Uterus (tissue), 4 donors: Measurements from ENCODE around the gene PCYOX1L. TPM values are rescaled to one million over a fixed set of nuclear protein-coding genes. Genes with fewer than 3 reads are reported as not detected.
"Not testable (repeated sequence)": the region's sequence is repeated elsewhere in the genome, so short reads cannot be mapped to it uniquely, and the experiment has no call there.

Experiments used
- DNase-seq, 2 donors: peaks; one replicate each; pipeline ENCODE4 v3.0.0-alpha.2; 2019 to 2020
- H3K27ac ChIP-seq, 2 donors: fragments of 200-600 bp; sonication (generic); 1 replicate in 1 of 2; 2 replicates in 1 of 2; pipeline ENCODE4 v1.5.1; 2016 to 2018
- H3K27me3 ChIP-seq, 2 donors: fragments of 200-600 bp; sonication (generic); one replicate each; pipeline ENCODE4 v1.5.1; 2018 to 2019; ENCODE audit warnings: control low read depth in 1 of 2
- H3K36me3 ChIP-seq, 2 donors: fragments of 200-600 bp; sonication (generic); one replicate each; pipeline ENCODE4 v1.5.1; 2019; ENCODE audit warnings: control low read depth in 1 of 2
- H3K4me1 ChIP-seq, 2 donors: fragments of 200-600 bp; sonication (generic); one replicate each; pipeline ENCODE4 v1.5.1; 2018 to 2019; ENCODE audit warnings: control low read depth in 1 of 2
- H3K4me3 ChIP-seq, 2 donors: fragments of 200-600 bp; sonication (generic); 1 replicate in 1 of 2; 2 replicates in 1 of 2; pipeline ENCODE4 v1.5.1; 2018 to 2019; ENCODE audit warnings: mild to moderate bottlenecking in 1 of 2
- H3K9me3 ChIP-seq, 2 donors: fragments of 200-600 bp; sonication (generic); one replicate each; pipeline ENCODE4 v1.5.1; 2019; ENCODE audit warnings: control low read depth in 1 of 2
- POLR2A ChIP-seq, 2 donors: fragments of 450-650 bp; IDR thresholded peaks; one replicate each; pipeline ENCODE4 v1.6.1; 2016; ENCODE audit warnings: antibody characterized with exemption in 2 of 2, mild to moderate bottlenecking in 1 of 2, moderate library complexity in 1 of 2
- intact Hi-C: fragments of 100-400 bp; cut with DNase I; formaldehyde crosslinking; loops from one replicate; pipeline ENCODE4 v1.15.1; 2023; ENCODE audit warnings: low total_unique reads
- total RNA-seq, 4 donors: library from RNA; depleted of rRNA in 3 of 4; stranded (reverse); fragments of >200 nt in 3 of 4; gene quantifications; one replicate each; pipeline versions ENCODE4 v1.1.0 to v1.2.4, GENCODE V29; 2014 to 2023
- TF ChIP-seq, protein P1 (sequence below), 4 experiments: fragments of 200-600 bp in 2 of 4; fragments of 450-650 bp in 2 of 4; sonication (generic) in 2 of 4; IDR thresholded peaks; one replicate each; pipeline ENCODE4 v1.5.1; 2016 to 2019; ENCODE audit warnings: antibody characterized with exemption in 4 of 4, mild to moderate bottlenecking in 2 of 4, moderate library complexity in 1 of 4
- donor health status: DM: yes; HTN: yes; CAD: no.

Gene PCYOX1L
- total RNA-seq, 4 donors from 2014 or later, result 0.59 to 8.6 (median 5.9) TPM

DNA sequence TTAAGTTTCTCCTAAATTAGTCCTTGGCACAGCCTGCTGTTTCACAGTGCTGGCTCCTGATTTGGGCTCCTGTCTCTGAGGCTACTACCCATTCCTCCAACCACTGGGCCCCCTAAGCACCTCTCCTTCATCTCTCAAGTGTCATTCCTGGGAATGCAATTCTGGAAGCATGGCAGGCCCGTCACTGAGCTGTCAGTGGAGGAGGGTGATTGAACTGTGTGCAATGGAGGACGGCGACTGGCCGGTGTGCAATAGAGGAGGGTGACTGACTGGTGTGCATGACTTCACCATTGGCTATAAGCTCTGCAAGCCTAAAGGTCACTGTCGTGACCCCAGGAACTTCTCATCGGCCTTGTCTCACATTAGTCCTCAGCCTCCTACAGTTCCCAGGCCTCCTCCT, 33.7 kb downstream of the PCYOX1L start:
- no peaks in the 10 kb centered on the region for H3K36me3 ChIP-seq
- H3K9me3 ChIP-seq, result no peaks in the 10 kb centered on the region
- H3K4me1 ChIP-seq, result peaks cover 18 to 19% of the 10 kb centered on the region in 2 donors
- no peak for DNase-seq
- TF ChIP-seq, protein P1, sequence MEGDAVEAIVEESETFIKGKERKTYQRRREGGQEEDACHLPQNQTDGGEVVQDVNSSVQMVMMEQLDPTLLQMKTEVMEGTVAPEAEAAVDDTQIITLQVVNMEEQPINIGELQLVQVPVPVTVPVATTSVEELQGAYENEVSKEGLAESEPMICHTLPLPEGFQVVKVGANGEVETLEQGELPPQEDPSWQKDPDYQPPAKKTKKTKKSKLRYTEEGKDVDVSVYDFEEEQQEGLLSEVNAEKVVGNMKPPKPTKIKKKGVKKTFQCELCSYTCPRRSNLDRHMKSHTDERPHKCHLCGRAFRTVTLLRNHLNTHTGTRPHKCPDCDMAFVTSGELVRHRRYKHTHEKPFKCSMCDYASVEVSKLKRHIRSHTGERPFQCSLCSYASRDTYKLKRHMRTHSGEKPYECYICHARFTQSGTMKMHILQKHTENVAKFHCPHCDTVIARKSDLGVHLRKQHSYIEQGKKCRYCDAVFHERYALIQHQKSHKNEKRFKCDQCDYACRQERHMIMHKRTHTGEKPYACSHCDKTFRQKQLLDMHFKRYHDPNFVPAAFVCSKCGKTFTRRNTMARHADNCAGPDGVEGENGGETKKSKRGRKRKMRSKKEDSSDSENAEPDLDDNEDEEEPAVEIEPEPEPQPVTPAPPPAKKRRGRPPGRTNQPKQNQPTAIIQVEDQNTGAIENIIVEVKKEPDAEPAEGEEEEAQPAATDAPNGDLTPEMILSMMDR (IDR thresholded peaks at IDR 0.05), result no peak
- no peak for TF ChIP-seq POLR2A (IDR thresholded peaks at IDR 0.05)
- intact Hi-C loops, result no loop called here
- peak overlapping the region; percentile 93 to 95 for H3K27ac ChIP-seq
- no peaks in the 10 kb centered on the region for H3K27me3 ChIP-seq
- H3K4me3 ChIP-seq, result no peak overlapping the region

DNA sequence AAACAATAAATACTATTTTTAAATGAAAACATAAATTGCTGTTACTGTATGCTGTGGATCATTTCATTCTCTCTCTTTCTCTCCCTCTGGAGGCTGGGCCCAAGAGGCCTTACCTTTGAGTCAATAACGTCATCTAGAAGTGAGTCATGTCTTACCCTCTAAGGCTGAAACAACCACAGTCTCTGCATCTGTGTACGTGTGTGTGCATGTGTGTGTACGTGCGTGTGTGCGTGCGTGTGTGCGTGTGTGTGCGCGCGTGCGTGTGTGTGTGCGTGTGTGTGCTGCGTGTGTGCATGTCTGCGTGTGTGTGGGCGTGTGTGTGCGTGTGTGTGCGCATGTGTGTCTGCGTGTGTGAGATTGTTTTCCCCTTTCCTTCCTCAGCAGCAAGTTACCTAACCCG, 34.9 kb downstream of the PCYOX1L start:
- Histone ChIP-seq H3K4me1 (peaks cover 11 to 14% of the 10 kb centered on the region in 2 donors), H3K9me3 (no peaks in the 10 kb centered on the region), H3K36me3 (no peaks in the 10 kb centered on the region), H3K27me3 (no peaks in the 10 kb centered on the region), H3K27ac (no peak overlapping the region), H3K4me3 (no peak overlapping the region)
- intact Hi-C loops, result no loop called here
- DNase-seq, result no peak
- TF ChIP-seq, protein P1 (IDR thresholded peaks at IDR 0.05), result no peak
- no peak for TF ChIP-seq POLR2A (IDR thresholded peaks at IDR 0.05)

DNA sequence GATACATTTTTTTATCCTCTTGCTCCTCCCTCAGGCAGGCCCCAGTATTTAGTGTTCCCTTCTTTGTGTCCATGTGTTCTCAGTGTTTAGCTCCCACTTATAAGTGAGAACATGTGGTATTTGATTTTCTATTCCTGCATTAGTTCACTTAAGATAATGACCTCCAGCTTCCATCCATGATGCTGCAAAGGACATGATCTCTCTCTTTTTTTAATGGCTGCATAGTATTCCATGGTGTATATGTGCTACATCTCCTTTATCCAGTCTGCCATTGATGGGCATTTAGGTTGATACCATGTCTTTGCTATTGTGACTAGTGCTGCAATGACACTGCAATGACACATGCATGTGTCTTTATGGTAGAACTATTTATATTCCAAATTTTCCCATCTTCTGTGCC, 37.1 kb downstream of the PCYOX1L start:
- H3K9me3 ChIP-seq, intact Hi-C loops, H3K4me1 ChIP-seq, H3K27me3 ChIP-seq, H3K36me3 ChIP-seq, DNase-seq, H3K27ac ChIP-seq, H3K4me3 ChIP-seq: not testable (repeated sequence)

DNA sequence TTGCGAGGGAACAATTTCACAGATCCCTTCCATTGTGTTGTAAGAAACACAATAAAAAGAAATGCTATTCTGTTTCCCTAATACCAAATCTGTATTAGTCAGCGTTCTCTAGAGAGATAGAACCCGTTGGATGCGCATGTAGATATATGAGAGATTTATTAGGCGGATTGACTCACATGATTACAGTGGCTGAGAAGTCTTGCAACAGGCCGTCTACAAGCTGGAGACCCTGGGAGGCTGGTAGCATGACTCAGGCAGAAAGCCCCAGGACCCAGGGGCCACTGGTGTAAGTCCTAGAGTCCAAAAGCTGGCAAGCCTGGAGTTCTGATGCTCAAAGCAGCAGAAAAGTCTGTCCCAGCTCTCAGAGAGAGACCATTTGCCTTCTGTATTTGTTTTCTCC, 39.7 kb downstream of the PCYOX1L start:
- H3K4me3 ChIP-seq, result no peak overlapping the region
- no peaks in the 10 kb centered on the region for H3K36me3 ChIP-seq
- no peaks in the 10 kb centered on the region for H3K4me1 ChIP-seq
- no peak for TF ChIP-seq POLR2A (IDR thresholded peaks at IDR 0.05)
- TF ChIP-seq, protein P1 (IDR thresholded peaks at IDR 0.05), result no peak
- peak overlapping the region; percentile 40 to 51 for H3K27ac ChIP-seq
- H3K27me3 ChIP-seq, result no peaks in the 10 kb centered on the region
- peak; percentile 71 to 87 for DNase-seq
- no peaks in the 10 kb centered on the region for H3K9me3 ChIP-seq
- intact Hi-C loops, result no loop called here

DNA sequence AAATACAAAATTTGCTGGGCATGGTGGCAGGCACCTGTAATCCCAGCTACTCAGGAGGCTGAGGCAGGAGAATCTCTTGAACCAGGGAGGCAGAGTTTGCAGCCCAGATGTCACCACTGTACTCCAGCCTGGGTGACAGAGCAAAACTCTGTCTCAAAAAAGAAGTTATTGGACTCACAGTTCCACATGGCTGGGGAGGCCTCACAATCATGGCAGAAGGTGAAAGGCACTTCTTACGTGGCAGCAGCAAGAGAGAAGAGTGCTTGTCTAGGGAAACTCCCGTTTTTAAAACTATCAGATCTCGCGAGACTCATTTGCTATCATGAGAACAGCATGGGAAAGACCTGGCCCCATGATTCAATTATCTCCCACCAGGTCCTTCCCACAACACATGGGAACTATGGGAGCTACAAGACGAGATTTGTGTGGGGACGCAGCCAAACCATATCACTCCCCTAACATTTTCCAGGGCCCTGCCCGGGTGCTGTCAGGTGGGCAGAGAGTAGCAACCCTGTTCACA, 41.0 kb downstream of the PCYOX1L start:
- H3K4me1 ChIP-seq, intact Hi-C loops, H3K36me3 ChIP-seq, DNase-seq, H3K9me3 ChIP-seq, H3K4me3 ChIP-seq, H3K27me3 ChIP-seq: not testable (repeated sequence)
- H3K27ac ChIP-seq, result peak overlapping the region in 1 of 2 donors; percentile 51

DNA sequence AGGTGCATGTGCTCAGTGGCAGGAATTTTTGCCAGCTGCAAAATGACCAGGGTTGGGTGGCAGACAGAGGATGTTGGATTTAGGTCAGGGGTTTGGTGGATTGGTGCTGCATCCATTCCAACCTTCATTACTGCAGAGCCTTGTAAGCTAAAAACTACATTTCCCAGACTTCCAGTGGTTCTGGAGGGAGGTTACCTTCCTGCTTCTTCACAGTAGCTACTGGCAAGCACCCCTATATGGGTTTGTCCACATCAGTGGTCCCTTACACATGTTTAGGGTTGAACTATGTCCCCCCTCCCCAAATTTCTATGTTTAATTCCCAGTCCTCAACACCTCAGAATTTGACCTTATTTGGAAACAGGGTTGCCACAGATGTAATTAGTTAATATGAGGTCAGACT, 41.9 kb downstream of the PCYOX1L start:
- H3K27ac ChIP-seq, result peak overlapping the region; percentile 72 to 75

More for the DNA sequence above, 41.9 kb downstream of the PCYOX1L start:
- H3K4me3 ChIP-seq, result no peak overlapping the region
- DNase-seq, result no peak
- peaks cover 4 to 11% of the 10 kb centered on the region in 2 donors for H3K4me1 ChIP-seq
- intact Hi-C loops, result no loop called here
- H3K9me3 ChIP-seq, result no peaks in the 10 kb centered on the region
- TF ChIP-seq POLR2A (IDR thresholded peaks at IDR 0.05), result no peak
- TF ChIP-seq, protein P1 (IDR thresholded peaks at IDR 0.05), result no peak
- H3K27me3 ChIP-seq, result no peaks in the 10 kb centered on the region
- no peaks in the 10 kb centered on the region for H3K36me3 ChIP-seq
